K562 (cell line): ENCODE data around the gene DPH7. TPM values are rescaled to one million over a fixed set of nuclear protein-coding genes. Genes with fewer than 3 reads are reported as not detected.
A peak's percentile ranks its signal among the peaks of the same experiment; 100 is the strongest.

Experiments used
- ADNP ChIP-seq: fragments of 200-800 bp; sonication (Bioruptor generic); IDR thresholded peaks from 2 replicates; pipeline ENCODE4 v1.6.1; 2016; ENCODE audit warnings: missing genetic modification characterization, missing compliant biosample characterization
- ESRRA ChIP-seq: fragments of 450-650 bp; IDR thresholded peaks from 2 replicates; pipeline ENCODE4 v1.6.1; 2014; ENCODE audit warnings: low read depth, mild to moderate bottlenecking, moderate library complexity, borderline replicate concordance
- KLF1 ChIP-seq: fragments of 450-650 bp; IDR thresholded peaks from 2 replicates; pipeline ENCODE4 v1.6.1; 2016; ENCODE audit warnings: missing genetic modification characterization, missing compliant biosample characterization
- MEF2D ChIP-seq: conservative IDR thresholded peaks from 2 replicates; pipeline ENCODE4 v1.6.1; 2016; ENCODE audit warnings: low read depth, missing genetic modification characterization, missing compliant biosample characterization
- NFATC3 ChIP-seq: fragments of 450-650 bp; IDR thresholded peaks from 2 replicates; pipeline ENCODE4 v1.6.1; 2017; ENCODE audit warnings: mild to moderate bottlenecking
- PHTF2 ChIP-seq: fragments of 250-450 bp; sonication (Bioruptor Pico); IDR thresholded peaks from 2 replicates; pipeline ENCODE4 v1.5.0; 2021; ENCODE audit warnings: mild to moderate bottlenecking
- RFX5 ChIP-seq: IDR thresholded peaks from 2 replicates; pipeline ENCODE4 v1.6.1; 2011; ENCODE audit warnings: low read depth, mild to moderate bottlenecking, improper control_type of control experiment, low read length
- ZC3H4 ChIP-seq: sonication (generic); formaldehyde crosslinking; IDR thresholded peaks from 2 replicates; pipeline ENCODE4 v1.9.0; 2021; ENCODE audit warnings: missing genetic modification reagents, borderline replicate concordance
- ZNF121 ChIP-seq: sonication (generic); formaldehyde crosslinking; conservative IDR thresholded peaks from 2 replicates; pipeline ENCODE4 v1.8.0; 2022; ENCODE audit warnings: missing genetic modification reagents
- ZNF583 ChIP-seq: fragments of 250-450 bp; sonication (Bioruptor Pico); IDR thresholded peaks from 2 replicates; pipeline ENCODE4 v1.4.0; 2020
- polyA plus RNA-seq, 8 experiments: library from polyadenylated mRNA; depleted of rRNA in 4 of 8; stranded (reverse) in 5 of 8; unstranded in 3 of 8; fragments of >200 nt; fragmentation: Nextera tagmentation in 2 of 8; fragmentation: Illumina TruSeq in 1 of 8; extraction: Ambion mirVana in 2 of 8; extraction: Trizol in 1 of 8; gene quantifications; 2 replicates each; pipeline versions ENCODE4 v1.2.1 to v1.2.3, GENCODE V29; 2011 to 2014; ENCODE audit warnings: inconsistent platforms in 1 of 8, missing spikeins in 1 of 8
- total RNA-seq, 7 experiments: library from RNA; depleted of rRNA in 6 of 7; stranded (reverse); fragments of >200 nt in 6 of 7; fragmentation: Illumina TruSeq in 2 of 7; extraction: Trizol in 2 of 7; gene quantifications; 2 replicates each; pipeline versions ENCODE4 v1.2.1 to v1.2.3, GENCODE V29; 2011 to 2021; ENCODE audit warnings: low replicate concordance in 1 of 7
- TF ChIP-seq, protein P1 (sequence below): sonication (generic); formaldehyde crosslinking; IDR thresholded peaks from 2 replicates; pipeline ENCODE4 v1.8.1; 2022; ENCODE audit warnings: missing genetic modification reagents
- TF ChIP-seq, protein P2 (sequence below): fragments of 250-450 bp; sonication (Bioruptor Pico); IDR thresholded peaks from 2 replicates; pipeline ENCODE4 v1.4.0; 2020; ENCODE audit warnings: mild to moderate bottlenecking, moderate library complexity
- TF ChIP-seq, protein P3 (sequence below): fragments of 250-450 bp; sonication (Bioruptor Pico); IDR thresholded peaks from 2 replicates; pipeline ENCODE4 v1.8.0; 2021; ENCODE audit warnings: mild to moderate bottlenecking, moderate library complexity
- TF ChIP-seq, protein P4 (sequence below): sonication (generic); formaldehyde crosslinking; IDR thresholded peaks from 2 replicates; pipeline ENCODE4 v1.8.1; 2023; ENCODE audit warnings: mild to moderate bottlenecking, missing genetic modification reagents
- TF ChIP-seq, protein P5 (sequence below): sonication (generic); formaldehyde crosslinking; IDR thresholded peaks from 2 replicates; pipeline ENCODE4 v1.8.1; 2023; ENCODE audit warnings: mild to moderate bottlenecking, missing genetic modification reagents
- TF ChIP-seq, protein P6 (sequence below): sonication (generic); formaldehyde crosslinking; IDR thresholded peaks from 2 replicates; pipeline ENCODE4 v1.4.0; 2020; ENCODE audit warnings: mild to moderate bottlenecking, missing genetic modification reagents
- TF ChIP-seq, protein P7 (sequence below): fragments of 450-650 bp; formaldehyde crosslinking; IDR thresholded peaks from 2 replicates; pipeline ENCODE4 v1.4.0; 2022; ENCODE audit warnings: mild to moderate bottlenecking, moderate library complexity

Gene DPH7
- total and polyA plus RNA-seq, 9 of the 15 experiments (the other 6 are each of a cell fraction or from before 2014, with no cell fraction given) = 13.9 to 68.6 (median 41.3) TPM

DNA sequence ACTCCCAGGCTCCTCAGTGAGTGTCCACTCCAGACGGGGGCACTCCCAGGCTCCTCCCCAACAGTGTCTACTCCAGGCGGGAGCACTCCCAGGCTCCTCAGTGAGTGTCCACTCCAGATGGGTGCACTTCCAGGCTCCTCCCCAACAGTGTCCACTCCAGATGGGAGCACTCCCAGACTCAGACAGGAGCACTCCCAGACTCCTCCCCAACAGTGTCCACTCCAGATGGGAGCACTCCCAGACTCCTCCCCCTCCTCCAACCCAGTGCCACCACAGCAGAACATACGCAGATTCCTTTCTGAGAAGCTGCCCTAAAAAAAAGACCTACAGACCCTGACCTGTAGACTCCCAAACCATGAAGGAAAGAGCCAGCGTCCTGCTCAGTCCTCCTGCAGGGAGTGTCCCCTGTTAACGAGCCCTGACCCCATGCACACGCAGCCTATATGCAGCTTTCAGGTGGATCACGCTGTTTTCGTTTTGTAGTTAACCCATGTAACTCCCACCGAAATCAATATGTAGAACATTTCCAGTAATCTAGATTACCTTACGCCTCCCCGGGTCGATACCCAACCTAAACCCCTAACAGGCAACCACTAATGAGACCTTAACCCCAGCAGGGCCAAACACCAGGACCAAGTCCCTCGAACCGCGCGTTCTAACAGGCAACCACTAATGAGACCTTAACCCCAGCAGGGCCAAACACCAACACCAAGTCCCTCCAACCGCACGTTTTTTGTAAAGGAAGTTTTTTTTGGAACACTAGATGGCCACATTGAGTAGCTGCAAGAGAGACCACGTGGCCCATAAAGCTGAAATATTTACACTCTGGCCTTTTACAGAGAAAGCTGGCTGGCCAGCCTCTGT lies 44.2 kb downstream of the DPH7 start (continued):
- TF ChIP-seq MEF2D (tag) = no peak
- TF ChIP-seq, protein P1, sequence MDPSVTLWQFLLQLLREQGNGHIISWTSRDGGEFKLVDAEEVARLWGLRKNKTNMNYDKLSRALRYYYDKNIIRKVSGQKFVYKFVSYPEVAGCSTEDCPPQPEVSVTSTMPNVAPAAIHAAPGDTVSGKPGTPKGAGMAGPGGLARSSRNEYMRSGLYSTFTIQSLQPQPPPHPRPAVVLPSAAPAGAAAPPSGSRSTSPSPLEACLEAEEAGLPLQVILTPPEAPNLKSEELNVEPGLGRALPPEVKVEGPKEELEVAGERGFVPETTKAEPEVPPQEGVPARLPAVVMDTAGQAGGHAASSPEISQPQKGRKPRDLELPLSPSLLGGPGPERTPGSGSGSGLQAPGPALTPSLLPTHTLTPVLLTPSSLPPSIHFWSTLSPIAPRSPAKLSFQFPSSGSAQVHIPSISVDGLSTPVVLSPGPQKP = no peak
- TF ChIP-seq RFX5 = no peak
- TF ChIP-seq ZNF121 = no peak
- no peak for TF ChIP-seq KLF1 (tag)
- TF ChIP-seq, protein P2, sequence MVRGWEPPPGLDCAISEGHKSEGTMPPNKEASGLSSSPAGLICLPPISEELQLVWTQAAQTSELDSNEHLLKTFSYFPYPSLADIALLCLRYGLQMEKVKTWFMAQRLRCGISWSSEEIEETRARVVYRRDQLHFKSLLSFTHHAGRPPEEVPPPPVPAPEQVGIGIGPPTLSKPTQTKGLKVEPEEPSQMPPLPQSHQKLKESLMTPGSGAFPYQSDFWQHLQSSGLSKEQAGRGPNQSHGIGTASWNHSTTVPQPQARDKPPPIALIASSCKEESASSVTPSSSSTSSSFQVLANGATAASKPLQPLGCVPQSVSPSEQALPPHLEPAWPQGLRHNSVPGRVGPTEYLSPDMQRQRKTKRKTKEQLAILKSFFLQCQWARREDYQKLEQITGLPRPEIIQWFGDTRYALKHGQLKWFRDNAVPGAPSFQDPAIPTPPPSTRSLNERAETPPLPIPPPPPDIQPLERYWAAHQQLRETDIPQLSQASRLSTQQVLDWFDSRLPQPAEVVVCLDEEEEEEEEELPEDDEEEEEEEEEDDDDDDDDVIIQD = no peak
- TF ChIP-seq, protein P3, sequence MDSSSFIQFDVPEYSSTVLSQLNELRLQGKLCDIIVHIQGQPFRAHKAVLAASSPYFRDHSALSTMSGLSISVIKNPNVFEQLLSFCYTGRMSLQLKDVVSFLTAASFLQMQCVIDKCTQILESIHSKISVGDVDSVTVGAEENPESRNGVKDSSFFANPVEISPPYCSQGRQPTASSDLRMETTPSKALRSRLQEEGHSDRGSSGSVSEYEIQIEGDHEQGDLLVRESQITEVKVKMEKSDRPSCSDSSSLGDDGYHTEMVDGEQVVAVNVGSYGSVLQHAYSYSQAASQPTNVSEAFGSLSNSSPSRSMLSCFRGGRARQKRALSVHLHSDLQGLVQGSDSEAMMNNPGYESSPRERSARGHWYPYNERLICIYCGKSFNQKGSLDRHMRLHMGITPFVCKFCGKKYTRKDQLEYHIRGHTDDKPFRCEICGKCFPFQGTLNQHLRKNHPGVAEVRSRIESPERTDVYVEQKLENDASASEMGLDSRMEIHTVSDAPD (CRISPR knock-in tag) = no peak
- TF ChIP-seq ADNP (tag) = no peak
- TF ChIP-seq, protein P4, sequence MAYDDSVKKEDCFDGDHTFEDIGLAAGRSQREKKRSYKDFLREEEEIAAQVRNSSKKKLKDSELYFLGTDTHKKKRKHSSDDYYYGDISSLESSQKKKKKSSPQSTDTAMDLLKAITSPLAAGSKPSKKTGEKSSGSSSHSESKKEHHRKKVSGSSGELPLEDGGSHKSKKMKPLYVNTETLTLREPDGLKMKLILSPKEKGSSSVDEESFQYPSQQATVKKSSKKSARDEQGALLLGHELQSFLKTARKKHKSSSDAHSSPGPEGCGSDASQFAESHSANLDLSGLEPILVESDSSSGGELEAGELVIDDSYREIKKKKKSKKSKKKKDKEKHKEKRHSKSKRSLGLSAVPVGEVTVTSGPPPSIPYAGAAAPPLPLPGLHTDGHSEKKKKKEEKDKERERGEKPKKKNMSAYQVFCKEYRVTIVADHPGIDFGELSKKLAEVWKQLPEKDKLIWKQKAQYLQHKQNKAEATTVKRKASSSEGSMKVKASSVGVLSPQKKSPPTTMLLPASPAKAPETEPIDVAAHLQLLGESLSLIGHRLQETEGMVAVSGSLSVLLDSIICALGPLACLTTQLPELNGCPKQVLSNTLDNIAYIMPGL (CRISPR knock-in tag) = no peak
- TF ChIP-seq, protein P5, sequence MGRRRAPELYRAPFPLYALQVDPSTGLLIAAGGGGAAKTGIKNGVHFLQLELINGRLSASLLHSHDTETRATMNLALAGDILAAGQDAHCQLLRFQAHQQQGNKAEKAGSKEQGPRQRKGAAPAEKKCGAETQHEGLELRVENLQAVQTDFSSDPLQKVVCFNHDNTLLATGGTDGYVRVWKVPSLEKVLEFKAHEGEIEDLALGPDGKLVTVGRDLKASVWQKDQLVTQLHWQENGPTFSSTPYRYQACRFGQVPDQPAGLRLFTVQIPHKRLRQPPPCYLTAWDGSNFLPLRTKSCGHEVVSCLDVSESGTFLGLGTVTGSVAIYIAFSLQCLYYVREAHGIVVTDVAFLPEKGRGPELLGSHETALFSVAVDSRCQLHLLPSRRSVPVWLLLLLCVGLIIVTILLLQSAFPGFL (CRISPR knock-in tag) = no peak
- TF ChIP-seq, protein P6, sequence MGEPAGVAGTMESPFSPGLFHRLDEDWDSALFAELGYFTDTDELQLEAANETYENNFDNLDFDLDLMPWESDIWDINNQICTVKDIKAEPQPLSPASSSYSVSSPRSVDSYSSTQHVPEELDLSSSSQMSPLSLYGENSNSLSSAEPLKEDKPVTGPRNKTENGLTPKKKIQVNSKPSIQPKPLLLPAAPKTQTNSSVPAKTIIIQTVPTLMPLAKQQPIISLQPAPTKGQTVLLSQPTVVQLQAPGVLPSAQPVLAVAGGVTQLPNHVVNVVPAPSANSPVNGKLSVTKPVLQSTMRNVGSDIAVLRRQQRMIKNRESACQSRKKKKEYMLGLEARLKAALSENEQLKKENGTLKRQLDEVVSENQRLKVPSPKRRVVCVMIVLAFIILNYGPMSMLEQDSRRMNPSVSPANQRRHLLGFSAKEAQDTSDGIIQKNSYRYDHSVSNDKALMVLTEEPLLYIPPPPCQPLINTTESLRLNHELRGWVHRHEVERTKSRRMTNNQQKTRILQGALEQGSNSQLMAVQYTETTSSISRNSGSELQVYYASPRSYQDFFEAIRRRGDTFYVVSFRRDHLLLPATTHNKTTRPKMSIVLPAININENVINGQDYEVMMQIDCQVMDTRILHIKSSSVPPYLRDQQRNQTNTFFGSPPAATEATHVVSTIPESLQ (CRISPR knock-in tag) = no peak
- TF ChIP-seq, protein P7, sequence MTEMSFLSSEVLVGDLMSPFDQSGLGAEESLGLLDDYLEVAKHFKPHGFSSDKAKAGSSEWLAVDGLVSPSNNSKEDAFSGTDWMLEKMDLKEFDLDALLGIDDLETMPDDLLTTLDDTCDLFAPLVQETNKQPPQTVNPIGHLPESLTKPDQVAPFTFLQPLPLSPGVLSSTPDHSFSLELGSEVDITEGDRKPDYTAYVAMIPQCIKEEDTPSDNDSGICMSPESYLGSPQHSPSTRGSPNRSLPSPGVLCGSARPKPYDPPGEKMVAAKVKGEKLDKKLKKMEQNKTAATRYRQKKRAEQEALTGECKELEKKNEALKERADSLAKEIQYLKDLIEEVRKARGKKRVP (CRISPR knock-in tag) = no peak
- TF ChIP-seq PHTF2 (CRISPR knock-in tag) = no peak
- no peak for TF ChIP-seq NFATC3
- TF ChIP-seq ZC3H4 (CRISPR knock-in tag) = no peak
- no peak for TF ChIP-seq ZNF583
- TF ChIP-seq ESRRA = 0 out of 2 replicates have a peak, but pooled peaks have one; percentile 20
